ENCODE results near the gene ANKRD28.
"Not testable (repeated sequence)": the region's sequence is repeated elsewhere in the genome, so short reads cannot be mapped to it uniquely, and the experiment has no call there.

ANKRD28 gene

DNA sequence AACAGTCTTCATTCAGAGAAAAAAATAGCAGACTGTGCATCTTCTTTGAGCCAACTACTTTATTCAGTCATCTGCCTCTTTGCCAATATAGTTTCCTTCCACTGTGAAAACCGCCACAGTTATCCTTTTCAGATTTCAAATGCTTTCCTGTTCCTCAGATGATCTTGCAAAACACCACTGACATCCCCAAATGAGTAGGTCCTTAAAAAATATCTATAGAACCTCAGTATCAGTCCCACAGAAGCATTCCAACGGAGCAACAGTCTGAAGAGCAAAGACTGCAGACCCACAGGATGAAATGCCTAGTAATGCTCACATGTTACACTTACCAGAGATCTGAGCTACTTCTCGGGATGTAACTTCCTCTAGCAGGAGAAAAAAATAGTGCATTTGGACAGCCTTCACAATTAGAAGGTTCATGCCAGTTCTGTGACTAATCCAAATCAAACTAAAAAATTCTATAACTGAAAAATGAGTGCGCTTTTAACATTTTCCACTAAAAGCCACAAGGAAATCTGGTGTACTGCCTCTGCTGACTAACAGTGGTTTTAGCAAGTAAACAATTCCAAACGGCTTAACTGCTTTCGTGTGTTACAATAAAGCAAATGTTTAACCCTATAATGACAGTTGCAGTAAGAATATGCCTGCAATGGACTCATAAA lies at the start of gene ANKRD28:
ANKRD28 (minus strand) TSS at position 338 of the 662 bp plus-strand sequence. CDS start 1,458 bp downstream, outside the sequence.
- peak; percentile 51 for DNase-seq (ENCODE audit: low spot score)

DNA sequence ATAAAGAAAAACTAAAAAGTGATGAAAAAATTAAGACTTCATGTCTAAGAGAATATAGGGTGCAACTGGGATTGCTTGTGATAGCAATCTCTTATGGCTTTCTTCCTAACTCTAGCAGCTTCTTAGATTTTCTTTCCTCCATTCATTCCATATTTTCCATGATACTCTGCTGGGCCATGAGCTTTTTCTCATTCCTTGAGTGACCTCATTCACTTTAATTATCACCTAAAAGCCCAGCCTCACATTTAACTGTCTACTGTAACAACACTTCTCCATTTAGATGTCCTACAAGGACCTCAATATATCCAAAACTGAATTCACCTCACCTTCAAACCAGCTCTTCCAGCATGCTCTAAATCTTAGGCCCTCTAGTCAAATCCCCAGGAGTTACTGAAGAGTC lies 49.5 kb upstream of the ANKRD28 start:
- no peak for DNase-seq (ENCODE audit: low spot score)

DNA sequence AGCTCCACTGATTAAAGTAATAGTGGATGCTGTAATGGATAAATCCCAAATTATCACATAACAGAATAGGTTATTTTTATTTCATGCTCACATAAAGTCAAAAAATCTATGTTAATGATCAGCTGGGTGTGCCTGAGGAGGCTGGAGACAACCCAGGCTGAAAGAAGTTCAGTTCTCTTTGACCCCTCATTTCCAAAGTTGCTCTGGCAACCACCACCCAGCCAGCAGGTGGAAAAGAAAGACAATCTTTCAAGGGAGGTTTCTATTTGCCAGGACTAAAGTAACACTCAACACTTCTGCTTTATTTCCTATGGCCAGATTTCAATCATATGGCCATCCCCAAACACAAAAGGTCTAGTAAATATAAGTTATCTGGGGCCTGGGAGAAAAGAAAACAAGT lies 48.8 kb upstream of the ANKRD28 start:
- no peak for DNase-seq (ENCODE audit: low spot score)

DNA sequence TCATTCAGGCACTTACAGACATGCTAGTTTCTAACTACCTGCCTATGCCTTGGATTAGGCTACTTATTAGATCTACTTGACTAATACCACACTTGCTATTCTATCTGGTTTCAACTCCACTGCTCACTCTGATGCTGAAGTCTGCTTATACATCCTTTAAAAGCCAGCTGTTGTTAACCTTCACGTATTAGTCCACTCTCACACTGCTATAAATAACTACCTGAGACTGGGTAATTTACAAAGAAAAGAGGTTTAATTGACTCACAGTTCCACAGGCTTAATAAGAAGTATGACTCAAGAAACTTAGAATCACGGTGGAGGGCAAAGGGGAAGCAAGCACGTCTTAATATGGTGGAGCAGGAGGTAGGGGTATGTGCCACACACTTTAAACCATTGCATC lies 47.7 kb upstream of the ANKRD28 start:
- DNase-seq (ENCODE audit: low spot score): no peak

DNA sequence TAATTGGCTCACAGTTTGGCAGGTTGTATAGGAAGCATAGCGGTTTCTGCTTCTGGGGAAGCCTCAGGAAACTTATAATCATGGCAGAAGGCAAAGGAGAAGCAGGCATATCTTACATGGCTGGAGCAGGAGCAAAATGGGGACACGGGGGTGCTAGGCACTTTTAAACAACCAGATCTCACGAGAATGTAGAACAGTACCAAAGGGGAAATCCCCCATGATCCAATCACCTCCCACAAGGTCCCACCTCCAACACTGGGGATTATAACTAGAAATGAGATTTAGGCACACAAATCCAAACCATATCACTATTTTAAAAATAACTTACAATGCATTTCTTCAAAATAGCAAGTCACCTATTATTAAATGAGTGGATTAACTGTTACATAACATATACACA lies 47.1 kb upstream of the ANKRD28 start:
- no peak for DNase-seq (ENCODE audit: low spot score)

DNA sequence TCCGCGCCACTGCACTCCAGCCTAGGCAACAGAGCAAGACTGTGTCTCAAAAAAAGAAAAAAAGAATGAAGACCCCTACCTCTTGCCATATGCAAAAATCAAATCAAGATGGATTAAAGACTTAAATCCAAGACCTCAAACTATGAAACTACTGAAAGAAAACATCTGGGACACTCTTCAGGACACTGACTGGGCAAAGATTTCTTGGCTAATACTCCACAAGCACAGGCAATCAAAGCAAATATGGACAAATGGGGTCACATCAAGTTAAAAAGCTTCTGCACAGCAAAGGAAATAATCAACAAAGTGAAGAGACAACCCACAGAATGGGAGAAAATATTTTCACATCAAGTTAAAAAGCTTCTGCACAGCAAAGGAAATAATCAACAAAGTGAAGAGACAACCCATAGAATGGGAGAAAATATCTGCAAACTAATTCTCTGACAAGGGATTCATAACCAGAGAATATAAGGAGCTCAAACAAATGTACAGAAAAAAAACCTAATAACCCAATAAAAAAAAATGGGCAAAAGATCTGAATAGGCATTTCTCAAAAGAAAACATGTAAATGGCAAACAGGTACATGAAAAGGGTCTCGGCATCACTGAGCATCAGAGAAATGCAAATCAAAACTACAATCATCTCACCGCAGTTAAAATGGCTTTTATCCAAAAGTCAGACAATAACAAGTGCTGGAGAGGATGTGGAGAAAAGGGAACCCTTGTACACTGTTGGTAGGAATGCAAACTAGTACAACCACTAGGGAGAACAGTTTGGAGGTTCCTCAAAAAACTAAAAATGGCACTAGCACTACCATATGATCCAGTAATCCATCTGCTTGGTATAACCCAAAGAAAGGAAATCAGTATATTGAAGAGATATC lies 43.6 kb upstream of the ANKRD28 start:
- DNase-seq (ENCODE audit: low spot score): not testable (repeated sequence)

DNA sequence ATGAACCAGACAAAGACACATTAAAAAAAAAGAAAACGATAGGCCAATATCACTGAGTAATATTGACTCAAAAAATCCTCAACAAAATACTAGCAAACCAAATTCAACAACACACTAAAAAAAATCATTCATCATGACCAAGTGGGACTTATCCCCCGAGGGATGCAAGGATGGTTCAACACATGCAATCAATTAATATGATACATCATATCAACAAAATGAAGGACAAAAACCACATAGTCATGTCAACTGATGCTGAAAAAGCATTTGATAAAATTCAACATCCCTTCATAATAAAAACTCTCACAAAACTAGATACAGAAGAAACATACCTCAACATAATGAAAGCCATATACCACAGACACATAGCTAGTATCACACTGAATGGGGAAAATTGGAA lies 41.8 kb upstream of the ANKRD28 start:
- no peak for DNase-seq (ENCODE audit: low spot score)

DNA sequence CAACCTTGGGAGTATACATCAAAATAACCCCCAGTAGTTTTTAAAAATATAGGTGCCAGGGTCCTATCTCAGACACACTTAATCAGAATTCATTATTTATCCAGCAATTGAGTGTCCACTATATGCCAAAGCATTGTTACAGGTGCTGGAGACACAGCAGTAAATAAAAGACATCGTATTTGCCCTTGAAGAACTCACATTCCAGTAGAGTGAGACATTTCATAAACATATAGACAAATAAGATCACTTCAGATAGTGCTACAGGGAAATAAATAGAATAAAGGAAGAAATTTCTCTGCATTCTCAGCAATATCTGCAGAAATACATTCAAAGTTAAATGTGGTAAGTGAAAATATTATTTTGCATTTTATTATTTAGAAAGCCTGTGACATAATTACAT lies 34.1 kb upstream of the ANKRD28 start:
- no peak for DNase-seq (ENCODE audit: low spot score)

DNA sequence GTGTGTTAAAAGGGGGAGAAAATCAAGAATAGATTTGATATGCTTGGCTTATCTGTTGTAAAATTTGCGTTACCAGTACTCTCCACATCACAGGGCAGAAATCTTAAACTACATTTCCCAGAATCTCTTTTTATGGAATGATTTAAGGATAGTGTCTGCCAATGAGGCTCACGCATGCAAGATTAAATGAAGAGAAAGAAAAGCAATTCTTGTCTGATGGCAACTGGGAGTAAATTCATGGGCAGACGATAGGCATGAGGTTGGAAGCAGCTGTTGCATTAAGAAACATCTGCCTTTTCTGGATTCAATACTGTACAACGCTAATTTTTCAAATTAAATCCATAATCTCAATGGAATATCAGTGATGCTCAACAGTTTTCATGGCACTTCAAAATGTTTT lies 27.2 kb upstream of the ANKRD28 start:
- DNase-seq (ENCODE audit: low spot score): no peak

DNA sequence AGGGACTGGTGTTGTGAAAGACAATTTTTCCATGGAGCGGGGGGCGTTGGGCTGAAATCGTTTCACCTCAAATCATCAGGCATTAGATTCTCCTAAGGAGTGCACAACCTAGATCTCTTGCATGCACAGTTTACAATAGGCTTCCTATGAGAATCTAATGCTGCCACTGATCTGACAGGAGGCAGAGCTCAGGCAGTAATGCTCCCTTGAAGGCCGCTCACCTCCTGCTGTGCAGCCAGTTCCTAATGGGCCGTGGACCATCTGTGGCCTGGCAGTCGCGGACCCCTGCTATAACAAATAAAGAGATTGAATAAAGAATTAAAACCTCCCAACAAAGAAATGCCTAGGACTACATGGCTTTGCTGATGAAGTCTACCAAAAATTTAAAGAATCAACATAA lies 25.3 kb upstream of the ANKRD28 start:
- DNase-seq (ENCODE audit: low spot score): no peak

DNA sequence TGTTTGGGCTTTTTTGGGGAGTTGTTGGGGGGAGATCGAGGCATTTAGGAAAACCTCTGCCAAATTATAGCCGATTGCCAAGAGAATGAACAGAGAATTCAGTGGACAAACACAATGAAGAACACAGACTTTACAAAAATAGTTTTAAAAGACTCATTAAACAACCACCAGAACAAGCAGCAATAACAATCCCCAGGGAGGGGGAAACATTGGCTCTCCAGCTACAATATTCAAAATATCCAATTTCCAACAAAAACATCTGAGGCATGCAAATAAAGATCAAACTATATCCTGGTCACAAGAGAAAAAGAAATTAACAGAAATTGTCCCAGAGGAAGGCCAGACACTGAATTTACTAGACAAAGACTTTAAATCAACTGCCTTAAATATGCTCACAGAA lies 24.5 kb upstream of the ANKRD28 start:
- DNase-seq (ENCODE audit: low spot score): no peak

DNA sequence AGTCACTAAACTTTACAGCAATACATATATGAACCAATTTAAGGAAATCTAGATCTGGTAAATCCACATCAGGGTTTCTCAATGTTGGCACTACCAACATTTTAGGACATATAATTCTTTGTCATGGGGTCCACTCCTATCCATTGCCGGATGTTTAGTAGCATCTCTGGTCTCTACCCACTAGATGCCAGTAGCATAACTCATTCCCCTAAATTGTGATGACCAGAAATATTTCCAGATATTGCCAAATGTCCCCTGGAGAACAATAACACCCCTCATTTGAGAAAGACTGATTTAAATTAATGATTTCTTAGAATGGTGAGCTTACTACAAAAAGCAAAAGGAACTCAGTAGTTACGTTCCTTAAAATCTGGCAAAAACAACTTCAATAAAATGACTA lies 23.1 kb upstream of the ANKRD28 start:
- DNase-seq (ENCODE audit: low spot score): no peak

DNA sequence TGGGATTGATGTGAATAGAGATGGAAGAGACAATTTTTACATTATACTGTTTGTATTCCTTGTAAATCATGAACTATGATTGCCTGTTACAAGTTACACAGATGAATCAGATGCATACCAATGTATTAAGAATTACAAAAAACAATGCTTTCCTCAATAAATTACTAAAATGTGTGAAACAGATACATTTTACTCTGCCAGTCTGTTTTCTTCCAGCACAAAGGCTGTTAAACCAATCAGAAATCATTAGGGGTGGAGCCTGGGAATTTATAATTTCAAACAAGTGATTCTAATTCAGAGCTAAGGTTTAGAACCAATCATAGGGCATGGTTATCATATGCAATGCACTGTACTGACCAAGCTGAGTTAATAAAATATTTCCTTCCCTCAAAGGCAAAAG lies 21.8 kb upstream of the ANKRD28 start:
- DNase-seq (ENCODE audit: low spot score): no peak

DNA sequence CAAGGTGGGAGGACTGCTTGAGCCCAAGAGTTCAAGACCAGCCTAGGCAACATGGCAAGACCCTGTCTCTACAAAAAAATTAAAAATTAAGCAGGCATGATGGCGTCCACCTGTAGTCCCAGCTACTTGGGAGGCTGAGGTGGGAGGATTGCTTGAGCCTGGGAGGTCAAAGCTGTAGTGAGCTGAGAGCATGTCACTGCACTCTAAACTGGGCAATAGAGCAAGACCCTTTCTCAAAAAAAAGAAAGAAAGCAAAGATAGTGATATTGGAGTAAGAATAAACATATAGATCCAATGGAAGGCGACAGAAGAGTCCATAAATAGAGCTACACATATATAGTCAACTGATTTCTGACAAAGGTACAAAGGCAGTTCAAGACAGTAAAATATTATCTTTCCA lies 21.3 kb upstream of the ANKRD28 start:
- no peak for DNase-seq (ENCODE audit: low spot score)

DNA sequence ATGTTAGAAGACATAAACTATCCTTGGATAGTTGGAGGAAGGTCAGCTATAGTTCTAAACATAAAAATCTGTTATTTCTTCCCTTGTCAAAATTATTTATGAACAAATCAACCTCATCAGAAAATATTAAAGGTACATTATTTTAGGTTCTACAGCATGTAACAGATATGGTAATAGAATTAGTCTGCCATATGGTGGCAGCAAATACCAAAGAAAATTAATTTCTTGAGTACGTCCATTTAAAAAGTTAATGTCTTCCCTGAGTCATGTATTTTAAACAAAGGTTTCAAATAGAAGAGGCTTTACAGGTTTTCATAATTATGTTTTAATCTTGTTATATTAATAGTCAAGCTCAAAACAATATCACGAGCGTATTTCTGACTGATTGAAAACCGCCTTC lies 17.9 kb upstream of the ANKRD28 start:
- DNase-seq (ENCODE audit: low spot score): peak; percentile 41

DNA sequence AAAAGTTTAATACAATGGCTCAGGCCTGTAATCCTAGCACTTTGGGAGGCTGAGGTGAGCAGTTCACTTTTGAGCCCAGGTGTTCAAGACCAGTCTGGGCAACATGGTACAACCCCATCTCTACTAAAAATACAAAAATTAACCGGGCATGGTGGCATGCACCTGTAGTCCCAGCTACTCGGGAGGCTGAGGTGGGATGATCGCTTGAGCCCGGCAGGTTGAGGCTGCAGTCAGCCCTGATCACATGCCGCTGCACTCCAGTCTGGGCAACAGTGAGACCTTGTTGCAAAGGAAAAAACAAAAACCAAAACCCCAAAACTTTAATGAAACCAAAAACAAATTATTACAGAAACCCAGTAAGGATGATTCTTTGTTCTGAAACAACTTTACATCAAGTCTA lies 15.3 kb upstream of the ANKRD28 start:
- not testable (repeated sequence) for DNase-seq (ENCODE audit: low spot score)

DNA sequence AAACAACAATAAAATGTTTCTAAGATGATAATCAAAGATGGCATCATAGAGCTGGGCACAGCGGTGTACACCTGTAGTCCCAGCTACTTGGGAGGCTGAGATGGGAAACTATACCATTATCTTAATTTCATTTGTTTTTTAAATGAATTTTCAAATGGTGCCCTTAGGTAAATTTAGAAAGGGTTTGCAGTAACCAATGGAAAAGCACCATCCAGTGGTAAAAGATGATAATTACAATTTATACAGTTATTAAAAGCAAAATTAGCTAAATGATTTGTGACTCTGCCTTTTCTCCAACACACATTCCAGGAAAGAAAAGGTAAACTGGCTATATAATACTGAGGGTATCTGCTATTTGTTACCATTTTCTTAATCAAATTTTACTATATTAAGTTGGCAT lies 14.4 kb upstream of the ANKRD28 start:
- DNase-seq (ENCODE audit: low spot score): no peak

DNA sequence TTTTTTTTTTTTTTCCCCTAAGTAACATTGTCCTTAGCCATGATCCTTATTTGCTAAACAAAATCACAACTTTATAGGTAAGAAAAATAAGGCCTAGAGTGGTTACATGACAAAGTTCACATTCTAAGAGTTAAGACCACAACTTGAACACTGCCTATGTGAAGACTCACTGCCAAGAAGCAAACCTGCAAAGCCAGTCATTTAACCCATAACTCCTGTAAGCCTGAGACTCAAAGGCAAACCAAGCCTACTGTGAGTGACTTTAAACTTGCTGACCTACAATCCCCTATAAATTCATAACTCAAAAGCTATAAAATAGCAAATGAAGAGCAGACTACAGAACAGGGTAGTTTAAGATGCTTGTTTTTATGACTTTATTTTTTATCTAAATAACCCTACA lies 12.9 kb upstream of the ANKRD28 start:
- no peak for DNase-seq (ENCODE audit: low spot score)

DNA sequence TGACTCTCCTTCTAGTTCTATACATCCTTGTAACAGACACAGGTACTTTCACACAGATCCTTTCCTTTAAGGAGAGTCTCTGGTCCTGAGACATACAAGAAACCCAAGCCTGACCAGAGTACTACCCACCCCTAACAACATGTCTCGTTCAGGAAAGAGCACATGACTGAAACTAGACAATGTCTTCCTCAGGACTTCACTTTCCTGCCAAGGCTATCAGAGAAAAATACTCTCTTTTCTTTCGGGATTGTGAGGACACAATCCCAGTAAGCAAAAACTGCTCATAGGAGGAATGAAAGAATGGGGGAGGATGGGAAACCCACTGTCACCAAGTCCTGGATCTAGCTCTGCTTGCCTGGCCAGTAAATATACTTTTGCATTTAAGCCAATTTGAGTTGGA lies 11.5 kb upstream of the ANKRD28 start:
- no peak for DNase-seq (ENCODE audit: low spot score)

DNA sequence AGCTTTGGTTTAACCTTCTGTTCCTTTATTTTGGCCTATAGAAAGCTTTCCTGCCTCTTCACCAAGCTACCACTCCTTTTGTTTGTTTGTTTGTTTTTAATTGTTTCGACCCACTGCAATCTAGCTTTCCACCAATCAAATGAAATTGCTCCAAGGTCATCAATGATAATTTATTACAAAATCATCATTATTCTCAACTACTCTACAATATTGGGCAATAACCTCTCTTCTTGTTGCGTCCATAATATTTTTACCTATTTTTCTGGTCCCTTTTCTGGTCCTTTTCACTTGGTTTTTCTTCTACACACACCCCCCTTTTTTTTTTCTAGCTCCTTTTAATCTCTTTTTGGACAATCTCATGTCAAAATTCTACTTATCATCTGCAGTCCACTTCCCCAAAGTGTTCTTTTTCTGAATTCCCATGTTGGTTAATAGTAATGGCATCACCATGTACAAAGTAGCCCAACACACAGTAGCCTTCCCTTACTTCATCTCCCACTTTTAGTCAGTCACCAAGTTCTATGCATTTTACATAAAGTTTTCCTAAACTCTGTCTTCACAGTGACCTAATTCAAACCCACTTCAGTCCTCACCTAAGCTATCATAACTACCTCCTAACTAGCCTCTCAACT lies 11.0 kb upstream of the ANKRD28 start:
- no peak for DNase-seq (ENCODE audit: low spot score)

DNA sequence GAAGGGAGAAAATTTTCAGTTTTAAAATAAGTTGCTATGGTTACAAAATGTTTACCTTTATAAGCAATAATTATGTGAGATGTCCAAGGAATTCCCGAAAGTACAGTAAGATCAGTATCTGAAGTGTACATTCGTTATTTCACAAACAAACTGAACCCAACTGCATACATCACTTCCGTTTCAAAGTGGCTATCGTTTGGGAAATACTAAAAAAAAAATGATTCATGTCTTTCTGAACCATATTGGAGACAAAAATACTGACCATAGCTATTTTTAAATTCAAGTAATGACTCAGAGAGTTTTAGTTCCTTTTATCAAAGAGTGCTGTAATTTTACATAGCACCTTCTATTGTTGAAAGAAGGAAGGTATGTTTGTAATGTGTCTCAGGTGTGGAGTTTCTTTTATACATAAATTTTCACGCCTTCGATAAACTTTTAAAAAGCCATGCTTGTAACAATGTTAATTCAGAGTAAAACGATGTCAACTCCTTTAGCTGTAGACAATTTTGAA lies 8.0 kb upstream of the ANKRD28 start:
- DNase-seq (ENCODE audit: low spot score): no peak

DNA sequence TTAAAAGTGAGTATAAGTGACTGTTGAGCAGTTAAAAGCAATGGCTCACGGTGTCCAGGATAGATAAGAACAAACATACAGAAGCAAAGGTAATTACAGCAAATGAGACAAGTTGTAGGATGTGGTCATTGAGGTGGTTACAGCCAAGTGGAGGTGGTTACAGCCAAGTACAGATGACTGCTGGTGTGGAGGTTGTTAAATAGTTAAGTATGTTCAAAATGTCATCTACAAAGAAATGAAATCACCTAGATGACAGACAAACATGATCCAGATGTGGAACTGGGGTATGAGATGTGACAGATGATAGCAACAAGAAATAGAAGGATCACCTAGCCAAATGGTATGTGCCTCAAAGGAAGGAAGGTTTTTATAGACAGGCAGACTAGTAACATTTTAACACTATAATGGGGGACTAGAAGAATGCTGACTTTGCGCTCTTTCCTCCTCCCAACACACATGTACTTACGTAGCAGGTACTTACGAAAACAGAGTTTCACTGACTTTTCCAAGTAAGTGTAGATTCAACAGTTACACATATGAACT lies 6.8 kb upstream of the ANKRD28 start:
- DNase-seq (ENCODE audit: low spot score): no peak

DNA sequence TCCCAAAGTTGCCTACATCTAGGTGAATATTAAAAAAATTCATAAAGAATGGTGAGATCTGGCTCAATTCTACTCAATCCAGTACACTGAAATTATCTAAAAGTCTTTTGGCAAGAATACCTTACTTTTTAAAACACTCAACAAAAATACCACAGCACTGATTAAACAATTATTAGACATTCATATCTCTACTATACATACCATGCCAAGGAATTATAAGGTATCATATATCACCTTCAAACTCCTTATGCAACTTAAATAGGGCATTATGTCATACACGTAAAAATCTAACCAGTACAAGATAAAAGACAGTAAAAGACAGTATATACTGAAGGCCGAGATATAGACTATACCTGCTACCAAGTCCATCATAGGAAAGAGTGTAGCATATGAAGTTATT lies 6.1 kb upstream of the ANKRD28 start:
- no peak for DNase-seq (ENCODE audit: low spot score)

All from hematopoietic multipotent progenitor cell treated with erythropoietin and hydrocortisone succinate and interleukin-3 and kit ligand, for 17 days (in vitro differentiated cells).